ENCODE results near the gene BICDL2. TPM values are rescaled to one million over a fixed set of nuclear protein-coding genes. Genes with fewer than 3 reads are reported as not detected.
A peak's percentile ranks its signal among the peaks of the same experiment; 100 is the strongest.

The BICDL2 gene
- total and polyA plus RNA-seq, 9 of the 15 experiments (the other 6 are each of a cell fraction or from before 2014, with no cell fraction given) = 0.09 to 0.28 (median 0.09) TPM; not detected in 6

GRCh38 chr16:3023669-3024478 is 12.9 kb downstream of the BICDL2 start, which contains the start of the genes HCFC1R1 and THOC6 (continued):
- TF ChIP-seq NEUROD1 (IDR thresholded peaks at IDR 0.05; ENCODE audit: borderline replicate concordance, low read depth, low read length, partially characterized antibody) = peak; percentile 47
- TF ChIP-seq ID3 (CRISPR knock-in tag; IDR thresholded peaks at IDR 0.05) = no peak
- peak; percentile 83 for TF ChIP-seq ID3 (tag; IDR thresholded peaks at IDR 0.05)
- TF ChIP-seq REST (IDR thresholded peaks at IDR 0.05; ENCODE audit: borderline replicate concordance) = peak; percentile 39; the same call in 1 of the 2 replicates
- TF ChIP-seq REST (CRISPR knock-in tag; IDR thresholded peaks at IDR 0.05; ENCODE audit: low read depth) = peak; percentile 71
- no peak for TF ChIP-seq CREBBP (IDR thresholded peaks at IDR 0.05; ENCODE audit: low read depth, low read length)
- no peak for TF ChIP-seq RBM14 (IDR thresholded peaks at IDR 0.05; ENCODE audit: borderline replicate concordance, insufficient read depth, low read depth, low read length)
- TF ChIP-seq YY1 (IDR thresholded peaks at IDR 0.05; ENCODE audit: borderline replicate concordance in 1 of 3, control insufficient read depth in 1 of 3, extremely low read depth in 1 of 3, insufficient read depth in 3 of 3, insufficient read length in 1 of 3, insufficient replicate concordance in 2 of 3, low read depth in 1 of 3, low read length in 2 of 3) = peak in 2 of 3 experiments; percentile 42 to 61
- no peak for TF ChIP-seq ZNF217 (CRISPR knock-in tag; IDR thresholded peaks at IDR 0.05)
- TF ChIP-seq POLR2G (IDR thresholded peaks at IDR 0.05; ENCODE audit: low read depth, low read length) = peak; percentile 96
- TF ChIP-seq ZNF766 (CRISPR knock-in tag; conservative IDR thresholded peaks at IDR 0.05) = 0 out of 2 replicates have a peak, but pooled peaks have one; percentile 39
- TF ChIP-seq ZNF699 (CRISPR knock-in tag; IDR thresholded peaks at IDR 0.05; ENCODE audit: insufficient replicate concordance) = no peak
- TF ChIP-seq NELFE (IDR thresholded peaks at IDR 0.05; ENCODE audit: insufficient read depth, insufficient read length) = no peak
- peak; percentile 99 for TF ChIP-seq HCFC1 (IDR thresholded peaks at IDR 0.05; ENCODE audit: low read depth, low read length)
- peak; percentile 95 to 97 for TF ChIP-seq SIX5 (IDR thresholded peaks at IDR 0.05; ENCODE audit: borderline replicate concordance in 1 of 2, insufficient read depth in 1 of 2, low read depth in 1 of 2, low read length in 2 of 2)

All from K562 (cell line).